HG03139 (cell line): Measurements from ENCODE around the gene THEM5.
"Not testable (repeated sequence)": the region's sequence is repeated elsewhere in the genome, so short reads cannot be mapped to it uniquely, and the experiment has no call there.

Source experiments
- ATAC-seq: cut with Tn5 transposase; IDR thresholded peaks from one replicate; pipeline ENCODE4 v1.9.1; 2021; ENCODE audit not compliant: unreplicated experiment

The THEM5 gene, protein sequence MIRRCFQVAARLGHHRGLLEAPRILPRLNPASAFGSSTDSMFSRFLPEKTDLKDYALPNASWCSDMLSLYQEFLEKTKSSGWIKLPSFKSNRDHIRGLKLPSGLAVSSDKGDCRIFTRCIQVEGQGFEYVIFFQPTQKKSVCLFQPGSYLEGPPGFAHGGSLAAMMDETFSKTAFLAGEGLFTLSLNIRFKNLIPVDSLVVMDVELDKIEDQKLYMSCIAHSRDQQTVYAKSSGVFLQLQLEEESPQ

GRCh38 chr1:151853411-151853943 lies at the start of gene THEM5:
Gene THEM5 (minus strand): TSS chr1:151853712. CDS start chr1:151853565, 147 bp downstream.
- no peak for ATAC-seq

- no peak for ATAC-seq
These were observed 49.3 kb upstream of the THEM5 start for GRCh38 chr1:151902858-151903257.

GRCh38 chr1:151900804-151901203 lies 47.3 kb upstream of the THEM5 start:
- not testable (repeated sequence) for ATAC-seq

DNA sequence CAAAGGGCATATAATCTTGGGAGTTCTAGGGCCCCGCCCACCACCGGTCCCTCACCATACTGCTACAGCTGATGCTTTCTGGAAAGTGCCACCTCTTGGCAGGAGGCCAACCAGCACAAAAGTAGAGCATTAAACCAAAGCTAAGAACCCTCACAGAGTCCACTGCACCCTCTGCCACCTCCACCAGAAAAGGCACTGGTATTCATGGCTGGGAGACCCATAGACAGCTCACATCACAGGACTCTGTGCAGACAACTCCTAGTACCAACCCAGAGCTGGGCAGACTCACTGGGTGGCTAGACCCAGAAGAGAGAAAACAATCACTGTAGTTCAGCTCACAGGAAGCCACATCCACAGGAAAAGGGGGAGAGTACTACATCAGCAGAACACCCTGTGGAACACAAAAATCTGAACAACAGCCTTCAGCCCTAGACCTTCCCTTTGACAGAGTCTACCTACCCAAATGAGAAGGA lies 45.0 kb upstream of the THEM5 start:
- no peak for ATAC-seq

DNA sequence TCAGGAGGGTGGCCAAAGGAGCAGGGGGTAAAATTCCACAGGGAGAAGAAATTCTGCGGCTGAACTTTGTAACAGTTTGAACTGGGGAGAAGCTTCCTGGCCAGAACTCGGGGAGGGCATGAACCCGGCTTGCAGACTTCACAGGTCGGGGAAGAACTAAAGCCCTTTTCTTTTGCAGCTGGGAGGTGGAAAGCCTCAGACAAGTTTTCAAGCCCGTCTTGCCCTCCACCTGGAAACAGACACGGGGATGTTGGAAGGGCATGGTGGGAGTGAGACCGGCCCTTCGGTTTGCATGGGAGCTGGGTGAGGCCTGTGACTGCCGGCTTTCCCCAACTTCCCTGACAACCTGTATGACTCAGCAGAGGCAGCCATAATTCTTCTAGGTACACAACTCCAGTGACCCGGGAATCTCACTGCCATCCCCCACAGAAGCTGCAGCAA lies 44.5 kb upstream of the THEM5 start:
- ATAC-seq, result no peak

- ATAC-seq, result no peak
These were observed 39.8 kb upstream of the THEM5 start for GRCh38 chr1:151893176-151893924.

- ATAC-seq, result no peak
These were observed 38.7 kb upstream of the THEM5 start for GRCh38 chr1:151892190-151892589.

DNA sequence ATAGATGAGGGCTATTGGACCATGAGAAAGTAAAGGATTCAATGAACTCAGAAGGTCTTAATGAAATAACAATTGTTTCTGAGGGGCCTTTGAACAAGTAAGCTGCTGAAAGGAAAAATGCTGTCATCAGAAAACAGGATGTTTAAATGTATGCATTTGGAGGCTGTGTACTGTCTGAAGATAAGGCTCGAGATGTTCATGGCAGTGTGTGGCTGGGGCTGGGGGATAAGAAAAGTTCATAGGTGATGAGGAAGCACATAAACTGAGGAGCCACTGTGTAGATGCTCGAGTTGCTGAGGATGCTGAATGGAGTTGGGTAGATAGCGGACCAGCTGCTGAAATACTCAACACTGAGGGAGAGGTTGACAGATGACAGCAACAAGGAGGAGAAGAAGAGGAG lies 38.0 kb upstream of the THEM5 start:
- no peak for ATAC-seq

GRCh38 chr1:151888972-151889570 lies 35.6 kb upstream of the THEM5 start:
- no peak for ATAC-seq

DNA sequence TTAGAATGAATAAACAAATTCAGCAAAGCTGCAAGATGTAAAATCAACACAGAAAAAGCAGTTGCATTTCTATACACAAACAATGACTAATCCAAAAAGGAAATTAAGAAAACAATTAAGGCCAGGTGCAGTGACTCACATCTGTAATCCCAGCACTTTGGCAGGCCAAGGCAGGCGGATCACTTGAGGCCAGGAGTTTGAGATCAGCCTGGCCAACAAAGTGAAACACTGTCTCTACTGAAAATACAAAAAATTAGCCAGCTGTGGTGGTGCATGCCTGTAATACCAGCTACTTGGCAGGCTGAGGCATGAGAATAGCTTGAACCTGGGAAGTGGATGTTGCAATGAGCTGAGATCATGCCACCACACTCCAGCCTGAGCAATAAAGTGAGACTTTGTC lies 33.5 kb upstream of the THEM5 start:
- ATAC-seq, result no peak

DNA sequence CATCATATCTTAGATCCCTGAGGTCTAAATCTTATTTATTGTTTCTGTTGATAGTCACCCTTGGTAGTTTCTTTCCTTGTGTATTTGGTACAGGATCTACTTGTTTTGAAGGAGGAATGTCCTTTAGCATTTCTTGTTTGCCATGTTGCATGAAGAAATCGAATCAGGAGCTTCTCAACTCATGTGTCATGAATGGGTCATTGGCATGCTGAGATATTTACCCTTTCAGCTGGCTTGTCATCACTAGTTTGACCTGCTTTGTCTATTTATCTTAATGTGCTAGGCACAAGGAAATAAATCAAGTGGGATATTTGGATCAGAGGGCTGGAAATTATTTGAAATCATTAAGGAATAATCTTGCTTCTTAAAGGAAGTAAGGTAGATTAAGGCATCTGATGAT lies 32.0 kb upstream of the THEM5 start:
- ATAC-seq, result no peak

GRCh38 chr1:151884879-151885278 lies 31.4 kb upstream of the THEM5 start:
- not testable (repeated sequence) for ATAC-seq

GRCh38 chr1:151884445-151884844 lies 30.9 kb upstream of the THEM5 start:
- ATAC-seq, result not testable (repeated sequence)

- not testable (repeated sequence) for ATAC-seq
These were observed 30.4 kb upstream of the THEM5 start for GRCh38 chr1:151883898-151884297.

- not testable (repeated sequence) for ATAC-seq
These were observed 29.4 kb upstream of the THEM5 start for GRCh38 chr1:151882918-151883317.

GRCh38 chr1:151882466-151882865 lies 29.0 kb upstream of the THEM5 start:
- no peak for ATAC-seq

- ATAC-seq, result no peak
These were observed 28.0 kb upstream of the THEM5 start for GRCh38 chr1:151881479-151881878.

DNA sequence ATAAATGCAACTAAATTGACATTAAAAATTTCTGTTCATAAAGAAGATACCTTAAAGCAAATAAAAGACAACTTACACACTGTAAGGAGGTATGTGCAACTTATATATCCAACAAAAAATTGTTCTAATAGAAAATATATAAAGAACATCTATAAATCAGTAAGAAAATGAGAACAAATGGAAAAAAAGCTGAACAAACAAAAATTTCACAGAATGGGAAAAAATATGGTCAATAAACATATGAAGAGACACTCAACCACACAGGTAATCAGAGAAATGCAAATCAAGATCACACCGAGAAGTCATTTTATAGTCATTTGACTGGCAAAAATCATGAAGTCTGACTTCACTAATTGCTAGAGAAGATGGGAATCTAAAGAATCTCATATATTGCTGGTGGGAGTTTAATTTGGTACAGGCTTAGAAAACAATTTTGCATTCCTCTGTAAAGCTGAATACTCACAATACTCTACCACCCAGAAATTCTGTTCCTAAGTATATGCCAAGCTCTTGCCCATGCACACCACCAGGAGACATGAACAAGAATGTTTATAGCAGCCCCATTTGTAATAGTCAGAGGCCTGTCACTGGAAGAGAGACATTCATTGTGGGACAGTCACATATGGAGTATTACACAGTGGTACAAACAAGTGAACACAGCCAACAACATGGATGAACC lies 22.0 kb upstream of the THEM5 start:
- no peak for ATAC-seq

DNA sequence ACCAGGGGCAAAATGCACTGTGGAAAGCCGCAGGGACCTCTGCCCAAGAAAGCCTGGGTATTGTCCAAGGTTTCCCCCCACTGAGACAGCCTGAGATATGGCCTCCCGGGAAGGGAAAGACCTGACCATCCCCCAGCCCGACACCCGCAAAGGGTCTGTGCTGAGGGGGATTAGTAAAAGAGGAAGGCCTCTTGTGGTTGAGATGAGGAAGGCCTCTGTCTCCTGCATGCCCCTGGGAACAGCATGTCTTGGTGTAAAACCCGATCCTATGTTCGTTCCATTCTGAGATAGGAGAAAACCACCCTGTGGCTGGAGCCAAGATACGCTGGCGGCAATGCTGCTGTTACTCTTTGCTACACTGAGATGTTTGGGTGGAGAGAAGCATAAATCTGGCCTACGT lies 19.3 kb upstream of the THEM5 start:
- ATAC-seq, result not testable (repeated sequence)

GRCh38 chr1:151871284-151872030 lies 17.9 kb upstream of the THEM5 start:
- ATAC-seq, result no peak
